Uterus (tissue), 2 donors: ENCODE data around the gene LMNB1.

Source experiments
- CTCF ChIP-seq, 4 experiments: fragments of 200-600 bp in 2 of 4; fragments of 450-650 bp in 2 of 4; sonication (generic) in 2 of 4; IDR thresholded peaks; one replicate each; pipeline ENCODE4 v1.5.1; 2016 to 2019; ENCODE audit warnings: antibody characterized with exemption in 4 of 4, mild to moderate bottlenecking in 2 of 4, moderate library complexity in 1 of 4
- POLR2A ChIP-seq, 2 donors: fragments of 450-650 bp; IDR thresholded peaks; one replicate each; pipeline ENCODE4 v1.6.1; 2016; ENCODE audit warnings: antibody characterized with exemption in 2 of 2, mild to moderate bottlenecking in 1 of 2, moderate library complexity in 1 of 2

DNA sequence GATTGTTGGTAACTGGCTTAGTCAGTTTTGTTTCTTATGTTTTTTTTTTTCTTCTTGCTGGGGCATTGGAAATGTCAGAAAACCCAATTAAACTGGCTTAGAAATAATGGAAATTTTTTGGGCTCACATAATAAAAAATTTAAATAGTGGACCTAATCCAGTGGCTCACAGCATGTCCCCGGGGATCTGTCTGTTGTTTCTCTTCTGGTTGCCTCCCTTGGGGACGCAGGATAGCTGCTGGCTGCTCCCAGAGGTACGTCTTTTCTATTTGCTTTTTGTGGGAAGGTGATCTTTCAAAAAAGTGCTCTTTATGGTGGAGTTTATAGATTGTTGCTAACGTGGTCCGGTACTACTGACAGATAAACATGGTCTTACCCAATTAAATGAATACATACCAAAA, 52.2 kb downstream of the LMNB1 start:
- no peak for TF ChIP-seq CTCF (IDR thresholded peaks at IDR 0.05)
- no peak for TF ChIP-seq POLR2A (IDR thresholded peaks at IDR 0.05)
